NK-92 (cell line): ENCODE data around the gene HOXA6.

Experiments used
- DNase-seq: peaks from one replicate; lab custom pipeline; 2025; ENCODE audit not compliant: unreplicated experiment; lab: John Stamatoyannopoulos, UW

HOXA6 gene

GRCh38 chr7:27152816-27153442 lies 5.4 kb upstream of the HOXA6 start:
- DNase-seq, result no peak

DNA sequence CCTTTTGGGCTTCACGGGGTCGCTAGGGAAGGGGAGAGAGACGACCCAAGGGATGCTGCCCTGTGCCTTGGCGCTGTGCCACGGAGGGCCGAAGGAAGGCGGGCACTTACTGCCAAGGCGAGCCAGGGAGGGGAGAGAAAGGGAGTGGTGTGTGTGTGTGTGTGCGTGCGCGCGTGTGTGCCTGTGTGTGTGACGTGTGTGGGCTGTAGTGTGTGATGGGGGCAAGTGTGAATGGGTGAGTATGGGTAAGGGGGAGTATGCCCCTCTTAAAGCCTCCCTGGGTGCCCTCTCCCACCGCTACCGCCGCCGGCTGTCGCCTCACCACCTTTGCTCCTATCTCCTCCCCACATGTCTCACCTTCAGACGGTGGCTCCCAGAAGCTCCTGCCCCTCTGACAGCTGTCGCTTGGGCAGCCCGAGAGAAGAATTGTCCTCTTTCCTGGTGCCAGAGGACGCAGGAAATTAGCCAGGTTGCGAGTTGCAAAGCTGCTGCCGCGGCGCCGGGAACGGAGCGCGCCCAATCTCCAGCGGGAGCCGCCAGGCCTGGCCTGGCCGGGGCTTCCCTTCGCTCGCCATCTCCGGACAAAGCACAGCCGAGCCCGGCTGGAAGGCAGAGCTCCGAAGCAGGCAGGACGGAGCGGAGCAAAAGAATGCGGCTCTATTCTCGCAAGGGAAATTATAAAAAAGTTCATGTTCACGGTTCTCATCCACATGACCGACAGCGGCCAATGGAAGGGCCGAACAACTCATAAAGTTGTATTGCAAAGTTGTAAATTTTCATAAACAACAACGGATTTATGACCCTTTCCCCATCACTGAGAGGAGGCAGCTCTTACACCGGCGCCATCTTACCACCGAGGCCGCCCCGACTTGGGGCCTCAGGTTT lies 4.6 kb upstream of the HOXA6 start, which contains the start of gene HOXA3:
Gene HOXA3, minus strand, starts transcription at position 653 of the 885 bp plus-strand sequence. CDS start 41,943 bp downstream, outside the sequence.
- no peak for DNase-seq

- no peak for DNase-seq
These were observed 3.9 kb upstream of the HOXA6 start for GRCh38 chr7:27151341-27151930.

- no peak for DNase-seq
These were observed 3.2 kb upstream of the HOXA6 start for GRCh38 chr7:27150568-27151340.

DNA sequence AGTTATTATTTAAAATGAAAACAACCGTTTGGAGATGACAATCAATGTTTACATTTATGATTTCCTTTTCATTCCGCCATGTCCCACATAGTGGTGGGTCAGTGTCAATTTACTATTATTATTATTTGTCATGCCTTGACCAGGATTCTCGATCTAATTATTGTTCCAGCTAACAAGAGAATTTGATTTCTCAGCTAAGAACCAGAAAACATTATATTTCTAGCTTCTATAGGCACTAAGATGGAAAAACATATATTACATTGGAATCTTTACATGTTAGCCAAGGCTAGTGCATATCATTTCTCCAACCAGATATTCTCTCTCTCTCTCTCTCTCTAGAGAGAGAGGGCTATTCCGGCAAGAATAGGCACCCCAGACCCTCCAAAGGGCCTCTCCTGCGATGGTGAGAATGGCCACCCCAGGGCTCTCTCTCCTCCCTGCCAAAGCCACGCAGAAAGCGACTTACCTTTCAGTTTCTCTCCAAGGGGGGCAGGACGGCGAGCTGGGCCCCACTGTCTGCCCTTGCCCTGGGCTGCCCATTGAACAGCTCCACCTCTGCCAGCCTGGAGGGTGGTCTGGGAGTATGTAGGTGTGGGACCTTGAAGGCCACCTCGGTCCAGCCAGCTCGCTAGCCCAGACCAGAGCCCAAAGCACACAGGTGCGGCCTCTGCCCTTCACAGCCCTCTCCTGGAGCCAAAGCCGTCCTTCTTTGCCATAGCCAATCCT lies 2.4 kb upstream of the HOXA6 start:
- DNase-seq, result no peak

- DNase-seq, result no peak
These were observed 1.4 kb upstream of the HOXA6 start for GRCh38 chr7:27148756-27149641.

DNA sequence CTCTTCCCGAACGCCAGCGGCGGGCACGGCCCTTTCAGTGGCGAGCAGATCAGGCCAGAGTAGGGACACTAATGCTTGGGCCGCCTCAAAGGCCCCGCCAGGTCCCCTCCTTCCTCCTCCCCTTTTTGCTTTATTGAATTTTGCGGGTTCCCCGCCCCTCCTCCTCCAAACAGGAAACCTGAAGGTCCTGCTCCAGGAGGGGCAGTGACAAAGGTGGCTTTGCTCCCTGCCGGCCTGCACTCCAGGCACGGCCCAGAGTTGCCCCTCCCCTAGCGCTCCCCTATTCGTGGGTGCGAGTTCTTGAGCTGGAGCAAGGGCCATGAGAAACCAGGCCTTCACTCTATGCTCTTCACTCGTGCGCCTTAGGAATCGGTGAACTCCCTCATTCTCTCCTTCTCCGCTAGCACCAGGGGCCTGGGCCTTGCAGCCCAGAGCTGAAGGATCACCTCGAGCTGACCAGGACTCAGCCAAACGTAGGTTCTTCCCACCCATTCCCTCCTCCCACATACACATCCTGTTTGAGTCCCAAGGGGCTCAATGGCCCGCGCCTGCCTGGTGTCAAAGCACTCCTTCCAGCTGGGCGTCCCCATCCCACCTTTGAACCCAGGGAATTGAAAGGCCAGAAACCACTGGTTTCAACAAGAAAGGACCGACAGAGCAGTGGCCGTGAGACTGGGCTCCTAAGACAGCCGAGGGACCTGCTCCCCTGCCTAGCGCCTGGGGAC lies 619 bp upstream of the HOXA6 start:
- no peak for DNase-seq

- DNase-seq, result no peak
These were observed 929 bp downstream of the HOXA6 start for GRCh38 chr7:27146491-27147198.

DNA sequence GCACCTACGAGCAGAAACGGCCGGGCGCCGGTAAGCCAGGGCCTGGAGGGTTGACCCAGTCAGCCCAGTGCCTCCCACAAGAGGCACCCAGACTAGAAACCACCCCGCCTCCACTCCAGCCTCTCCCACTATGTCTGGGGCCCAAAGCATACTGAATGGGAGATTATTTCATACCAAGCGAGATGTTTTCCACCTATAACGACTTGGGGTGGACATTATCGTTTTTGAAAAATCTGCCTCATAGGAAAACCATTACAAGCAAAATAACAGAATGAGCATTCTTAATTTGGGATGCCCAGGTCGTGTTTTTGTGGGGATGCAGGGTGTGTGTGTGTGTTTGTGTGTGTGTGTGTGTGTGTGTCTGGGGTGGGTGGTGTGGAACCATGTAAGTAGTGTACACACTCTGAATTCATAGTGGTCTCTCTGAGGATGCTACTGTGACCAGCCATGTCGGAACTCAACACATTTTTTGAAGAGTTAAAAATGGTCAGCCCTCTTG lies 1.6 kb downstream of the HOXA6 start:
- DNase-seq, result no peak

- no peak for DNase-seq
These were observed 2.2 kb downstream of the HOXA6 start for GRCh38 chr7:27145165-27145913.

GRCh38 chr7:27144781-27145164 lies 2.8 kb downstream of the HOXA6 start:
- DNase-seq, result no peak

DNA sequence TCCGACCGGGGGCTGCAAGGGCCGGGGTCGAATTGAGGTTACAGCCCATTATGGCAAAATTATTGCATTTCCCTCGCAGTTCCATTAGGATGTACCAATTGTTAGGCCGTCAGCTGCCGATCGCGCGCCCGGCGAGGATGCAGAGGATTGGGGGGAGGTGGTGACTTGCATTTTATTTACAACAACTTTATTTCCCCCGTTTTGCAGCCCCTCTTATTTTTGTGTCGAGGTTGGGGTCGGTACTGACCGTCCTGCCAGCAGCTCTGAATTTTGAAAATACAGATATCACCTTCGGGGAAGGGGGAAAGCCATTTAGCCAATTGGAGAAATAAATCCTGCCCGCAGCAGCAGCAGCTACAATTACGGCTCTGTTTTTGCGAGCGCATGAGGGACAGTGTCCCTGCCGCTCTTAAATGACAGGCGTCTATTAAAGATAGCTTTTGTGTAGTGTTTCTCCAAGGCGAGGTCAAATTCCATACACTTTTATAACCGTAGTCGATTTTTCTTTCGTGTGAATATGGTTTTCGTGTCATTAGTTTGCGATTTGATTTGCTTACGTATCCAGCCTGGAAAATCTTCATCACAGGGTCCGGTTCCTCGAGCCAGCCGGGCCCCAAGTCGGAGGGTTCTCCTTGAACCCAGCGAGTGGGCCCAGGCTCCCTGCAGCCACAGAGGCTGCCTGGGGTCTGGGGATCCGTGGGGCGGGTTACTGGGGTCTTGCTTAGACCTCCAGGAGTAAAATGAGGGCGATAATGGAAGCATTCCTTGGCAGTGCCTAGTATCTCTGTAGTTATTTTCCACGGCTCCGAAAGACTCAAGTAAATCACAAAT lies 3.4 kb downstream of the HOXA6 start:
- DNase-seq, result no peak

GRCh38 chr7:27143023-27143949 lies 4.3 kb downstream of the HOXA6 start, which contains the start of gene HOXA5:
Gene HOXA5, minus strand, starts transcription at chr7:27143681. Its CDS starts 74 bp downstream, at chr7:27143607.
- DNase-seq, result no peak

GRCh38 chr7:27142580-27143022 lies 5.0 kb downstream of the HOXA6 start:
- no peak for DNase-seq

DNA sequence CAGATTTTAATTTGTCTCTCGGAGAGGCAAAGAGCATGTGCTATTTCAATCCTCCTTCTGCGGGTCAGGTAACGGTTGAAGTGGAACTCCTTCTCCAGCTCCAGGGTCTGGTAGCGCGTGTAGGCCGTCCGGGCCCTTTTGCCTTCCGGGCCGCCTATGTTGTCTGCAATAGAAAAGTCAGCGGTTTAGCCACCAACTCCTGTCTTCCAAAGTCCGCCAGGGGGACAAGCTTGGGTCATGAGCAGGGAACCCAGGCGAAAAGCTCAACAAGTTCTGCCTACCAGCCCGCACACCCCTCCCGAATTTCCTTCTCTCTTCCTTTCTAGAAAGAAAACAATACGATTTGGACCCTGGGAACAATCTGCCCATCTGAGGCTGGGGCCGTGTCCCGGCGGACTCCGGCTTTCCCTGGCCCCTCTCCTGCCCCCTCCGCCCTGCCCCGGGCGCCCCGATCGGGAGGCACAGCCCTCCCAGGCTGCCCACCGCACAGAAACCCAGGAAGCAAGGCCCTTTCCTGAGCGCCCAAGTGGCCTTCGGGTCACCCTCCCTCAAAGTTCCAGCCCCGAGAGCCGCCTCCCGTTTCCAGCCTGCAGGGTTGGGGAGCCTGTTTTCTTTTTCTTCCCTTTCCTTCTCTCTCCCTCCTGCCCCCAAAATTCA lies 5.5 kb downstream of the HOXA6 start:
- no peak for DNase-seq
